ENCODE results near the gene TTK. TPM values are rescaled to one million over a fixed set of nuclear protein-coding genes. Genes with fewer than 3 reads are reported as not detected.

Gene TTK
- 1 to 10 TPM in 1 of 4 donors, under 1 TPM in 1, not detected in 2; 0.19 to 2.9 TPM for total RNA-seq

DNA sequence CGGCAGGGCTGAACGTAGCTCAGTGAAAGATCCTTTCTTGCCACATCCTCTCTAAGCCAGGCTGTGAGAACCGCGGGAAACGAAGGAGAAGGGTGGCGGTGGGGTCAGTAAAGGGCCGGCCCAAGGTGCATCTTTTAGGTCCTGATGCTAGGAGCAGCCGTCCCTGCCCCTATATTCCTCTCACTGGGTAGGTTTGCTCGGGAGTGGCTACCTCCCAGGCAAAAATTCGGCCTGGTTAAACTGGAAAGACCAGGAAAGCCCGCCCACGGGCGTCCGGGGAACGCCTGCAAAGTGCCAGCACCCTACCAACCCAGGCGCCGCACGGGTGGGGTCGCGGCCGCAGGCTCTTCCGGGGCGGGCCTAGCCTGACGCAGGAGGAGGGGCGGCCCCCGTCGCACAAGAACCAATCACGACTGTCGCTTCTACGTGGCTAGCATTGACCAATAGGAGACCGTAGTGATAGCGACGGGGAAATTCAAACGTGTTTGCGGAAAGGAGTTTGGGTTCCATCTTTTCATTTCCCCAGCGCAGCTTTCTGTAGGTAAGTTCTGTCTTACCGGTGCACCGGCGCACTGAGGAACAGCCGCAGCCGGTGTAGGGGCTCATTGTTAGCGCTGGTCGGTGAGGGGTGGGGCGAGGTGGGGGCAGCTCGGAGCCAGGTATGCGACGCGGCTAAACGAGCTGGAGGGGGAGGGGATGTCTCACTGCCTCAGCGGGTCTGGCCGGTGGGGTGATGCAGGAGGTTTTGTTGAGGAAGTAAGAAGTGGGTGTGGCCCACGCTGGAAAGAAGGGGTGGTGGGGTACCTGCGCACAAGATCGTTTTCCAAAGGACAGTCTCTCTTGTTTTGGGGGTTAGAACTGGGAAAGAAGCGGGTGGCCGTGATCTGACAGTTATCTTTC is at the start of gene TTK:
TSS of gene TTK (plus strand) at position 477 of the 900 bp plus-strand sequence. CDS start 1,195 bp downstream, outside the sequence.
- peak; percentile 99 for ATAC-seq (ENCODE audit: low FRiP score)
- TF ChIP-seq, protein P1, sequence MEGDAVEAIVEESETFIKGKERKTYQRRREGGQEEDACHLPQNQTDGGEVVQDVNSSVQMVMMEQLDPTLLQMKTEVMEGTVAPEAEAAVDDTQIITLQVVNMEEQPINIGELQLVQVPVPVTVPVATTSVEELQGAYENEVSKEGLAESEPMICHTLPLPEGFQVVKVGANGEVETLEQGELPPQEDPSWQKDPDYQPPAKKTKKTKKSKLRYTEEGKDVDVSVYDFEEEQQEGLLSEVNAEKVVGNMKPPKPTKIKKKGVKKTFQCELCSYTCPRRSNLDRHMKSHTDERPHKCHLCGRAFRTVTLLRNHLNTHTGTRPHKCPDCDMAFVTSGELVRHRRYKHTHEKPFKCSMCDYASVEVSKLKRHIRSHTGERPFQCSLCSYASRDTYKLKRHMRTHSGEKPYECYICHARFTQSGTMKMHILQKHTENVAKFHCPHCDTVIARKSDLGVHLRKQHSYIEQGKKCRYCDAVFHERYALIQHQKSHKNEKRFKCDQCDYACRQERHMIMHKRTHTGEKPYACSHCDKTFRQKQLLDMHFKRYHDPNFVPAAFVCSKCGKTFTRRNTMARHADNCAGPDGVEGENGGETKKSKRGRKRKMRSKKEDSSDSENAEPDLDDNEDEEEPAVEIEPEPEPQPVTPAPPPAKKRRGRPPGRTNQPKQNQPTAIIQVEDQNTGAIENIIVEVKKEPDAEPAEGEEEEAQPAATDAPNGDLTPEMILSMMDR (IDR thresholded peaks at IDR 0.05): no peak
- DNase-seq (ENCODE audit: low spot score): peak; percentile 62

DNA sequence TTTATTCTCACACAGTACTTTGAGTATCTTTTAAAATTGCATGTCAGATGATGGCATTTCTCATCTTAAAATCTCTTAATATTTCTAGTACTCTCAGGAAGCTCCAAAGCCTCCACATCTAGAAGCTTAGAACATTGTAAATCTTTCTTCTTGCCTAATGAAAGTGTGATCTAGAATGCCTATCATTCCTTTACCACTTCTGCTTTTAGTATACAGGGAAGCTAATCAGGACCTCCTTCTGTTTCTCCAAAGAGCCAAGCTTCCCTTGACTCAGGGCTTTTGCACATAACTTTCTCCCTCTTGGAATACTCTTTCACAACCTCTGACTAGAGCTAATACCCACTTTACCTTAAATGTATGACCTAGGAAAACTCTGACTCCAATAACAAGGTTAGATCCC is 49.6 kb upstream of the TTK start:
- DNase-seq (ENCODE audit: low spot score): no peak

DNA sequence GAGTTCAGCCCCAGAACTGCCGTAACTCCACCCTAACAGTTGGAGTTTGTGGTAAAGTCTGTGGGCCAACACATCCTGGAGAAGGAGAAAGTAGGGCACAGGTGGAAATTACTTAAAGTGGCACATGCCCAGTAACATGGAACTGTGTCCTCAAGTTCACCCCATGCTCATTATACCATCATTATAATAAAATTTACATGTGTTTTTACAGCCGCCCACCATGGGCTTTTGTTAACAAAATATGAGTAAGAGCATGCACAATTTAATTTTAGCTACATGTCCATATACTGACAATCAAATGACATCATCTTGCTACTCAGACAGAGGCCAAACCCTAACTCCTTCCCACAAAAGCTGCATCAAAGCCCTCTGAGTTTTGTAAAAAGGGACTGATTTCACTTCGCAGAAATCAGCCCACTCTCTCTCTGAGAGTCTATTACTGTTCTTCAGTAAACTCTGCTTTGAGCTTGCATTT is 39.8 kb upstream of the TTK start:
- no peak for DNase-seq (ENCODE audit: low spot score)
- ATAC-seq (ENCODE audit: low FRiP score): no peak
- TF ChIP-seq, protein P1 (IDR thresholded peaks at IDR 0.05): no peak

More for the DNA sequence above, 49.6 kb upstream of the TTK start:
- no peak for ATAC-seq (ENCODE audit: low FRiP score)
- TF ChIP-seq, protein P1 (IDR thresholded peaks at IDR 0.05): no peak

DNA sequence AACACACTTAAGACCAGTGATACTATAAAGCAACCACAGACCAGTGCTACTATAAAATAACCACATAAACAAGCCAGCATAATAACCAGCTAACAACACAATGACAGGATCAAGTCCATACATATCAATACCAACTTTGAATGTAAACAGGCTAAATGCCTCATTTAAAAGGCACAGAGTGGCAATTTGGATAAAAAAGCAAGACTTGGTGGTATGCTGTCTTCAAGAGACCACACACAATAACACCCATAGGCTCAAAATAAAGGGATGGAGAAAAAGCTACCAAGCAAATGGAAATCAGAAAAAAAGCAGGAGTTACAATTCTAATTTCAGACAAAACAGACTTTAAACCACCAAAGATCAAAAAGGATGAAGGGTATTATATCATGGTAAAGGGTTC is 37.3 kb upstream of the TTK start:
- DNase-seq (ENCODE audit: low spot score) (no peak), ATAC-seq (ENCODE audit: low FRiP score) (no peak)
- TF ChIP-seq, protein P1 (IDR thresholded peaks at IDR 0.05): no peak

DNA sequence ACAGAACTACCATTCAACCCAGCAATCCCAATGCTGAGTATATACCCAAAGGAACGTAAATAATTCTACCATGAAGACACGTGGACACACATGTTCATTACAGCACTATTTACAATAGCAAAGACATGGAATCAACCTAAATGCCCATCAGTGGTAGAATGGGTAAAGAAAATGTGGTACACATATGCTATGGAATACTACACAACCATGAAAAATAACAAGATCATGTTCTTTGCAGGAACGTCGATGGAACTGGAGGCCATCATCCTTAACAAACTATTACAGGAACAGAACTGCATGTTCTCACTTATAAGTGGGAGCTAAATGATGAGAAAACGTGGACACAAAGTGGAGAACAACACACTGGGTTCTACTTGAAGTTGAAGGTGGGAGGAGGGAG is 34.7 kb upstream of the TTK start:
- no peak for DNase-seq (ENCODE audit: low spot score)
- ATAC-seq (ENCODE audit: low FRiP score): no peak

DNA sequence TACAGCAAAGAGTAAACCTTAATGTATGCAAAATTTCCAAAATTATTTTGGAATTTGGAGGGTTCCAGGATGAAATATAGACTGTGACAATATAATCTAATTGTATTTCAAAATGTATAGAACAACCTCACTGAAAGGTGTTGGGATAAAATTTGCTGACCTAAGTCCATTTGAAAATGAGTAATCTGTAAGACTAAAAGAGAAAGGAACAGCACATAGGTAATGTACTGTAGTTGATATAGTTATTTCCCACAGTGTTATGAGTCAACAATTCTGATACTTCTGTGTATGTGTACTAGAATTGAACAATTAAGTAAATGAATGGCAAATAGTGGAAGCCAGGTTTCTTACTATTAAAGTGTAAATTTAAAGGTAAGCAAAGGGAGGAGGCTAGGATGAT is 33.3 kb upstream of the TTK start:
- ATAC-seq (ENCODE audit: low FRiP score) (no peak), DNase-seq (ENCODE audit: low spot score) (no peak)
- TF ChIP-seq, protein P1 (IDR thresholded peaks at IDR 0.05): no peak

More for the DNA sequence above, 34.7 kb upstream of the TTK start:
- TF ChIP-seq, protein P1 (IDR thresholded peaks at IDR 0.05): no peak
